NCI-H2081 treated with DMSO at 0.1 percent for 48 hours (cell line): ENCODE measurements around the gene TPSG1.
"Not testable (repeated sequence)": the region's sequence is repeated elsewhere in the genome, so short reads cannot be mapped to it uniquely, and the experiment has no call there.

Experiments
- DNase-seq: peaks from one replicate; lab custom pipeline; 2025; lab: John Stamatoyannopoulos, UW

Gene TPSG1

DNA sequence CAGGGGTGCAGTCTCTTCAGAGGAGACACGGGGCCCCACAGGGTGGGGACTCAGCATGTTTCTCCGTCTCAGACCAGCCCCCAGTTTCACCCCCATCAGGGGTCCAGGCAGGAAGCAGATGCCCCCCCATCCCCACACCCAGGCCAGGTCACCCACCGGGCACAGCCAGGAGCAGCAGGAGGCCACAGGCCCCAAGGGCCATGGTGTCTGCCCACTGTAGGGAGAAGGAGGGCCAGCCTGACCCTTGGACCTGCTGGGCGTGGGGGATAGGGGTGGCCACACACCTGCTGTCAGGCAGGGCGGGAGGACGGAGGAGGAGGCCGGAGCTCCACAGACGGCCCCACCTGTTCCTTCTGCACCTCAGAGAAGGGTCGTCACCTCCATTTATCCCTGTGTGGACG is at the start of gene TPSG1:
Gene TPSG1, minus strand, starts transcription at position 218 of the 401 bp plus-strand sequence. Its CDS starts 16 bp downstream, at position 202.
- DNase-seq, result no peak

- no peak for DNase-seq
These were observed 49.7 kb upstream of the TPSG1 start for GRCh38 chr16:1274767-1275166.

- no peak for DNase-seq
These were observed 48.7 kb upstream of the TPSG1 start for GRCh38 chr16:1273816-1274215.

GRCh38 chr16:1272453-1273198 is 47.6 kb upstream of the TPSG1 start:
- no peak for DNase-seq

- peak; percentile 48 for DNase-seq
These were observed 46.8 kb upstream of the TPSG1 start for GRCh38 chr16:1271724-1272413.

DNA sequence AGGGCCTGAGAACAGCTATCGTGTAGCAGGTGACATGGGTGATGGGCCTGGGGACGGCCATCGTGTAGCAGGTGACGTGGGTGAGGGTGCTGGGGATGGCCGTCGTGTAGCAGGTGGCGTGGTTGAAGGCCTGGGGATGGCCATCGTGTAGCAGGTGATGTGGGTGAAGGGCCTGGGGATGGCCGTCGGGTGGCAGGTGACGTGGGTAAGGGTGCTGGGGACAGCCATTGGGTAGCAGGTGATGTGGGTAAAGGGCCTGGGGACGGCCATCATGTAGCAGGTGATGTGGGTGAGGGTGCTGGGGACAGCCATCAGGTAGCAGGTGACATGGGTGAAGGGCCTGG is 46.3 kb upstream of the TPSG1 start:
- DNase-seq, result no peak

DNA sequence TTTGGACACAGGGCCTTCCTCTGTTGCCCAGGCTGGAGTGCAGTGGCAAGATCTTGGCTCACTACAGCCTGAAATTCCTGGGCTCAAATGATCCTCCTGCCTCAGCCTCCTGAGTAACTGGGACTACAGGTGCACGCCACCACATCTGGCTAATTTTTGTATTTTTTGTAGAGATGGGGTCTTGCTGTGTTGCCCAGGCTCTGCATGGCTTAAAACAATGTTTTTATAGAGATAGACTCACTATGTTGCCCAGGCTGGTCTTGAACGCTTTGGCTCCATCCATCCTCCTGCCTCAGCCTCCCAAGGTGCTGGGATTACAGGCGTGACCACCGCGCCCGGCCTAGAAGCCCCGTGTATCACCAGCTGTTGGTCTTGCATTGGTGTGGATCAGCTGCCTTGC is 44.4 kb upstream of the TPSG1 start:
- DNase-seq, result not testable (repeated sequence)

DNA sequence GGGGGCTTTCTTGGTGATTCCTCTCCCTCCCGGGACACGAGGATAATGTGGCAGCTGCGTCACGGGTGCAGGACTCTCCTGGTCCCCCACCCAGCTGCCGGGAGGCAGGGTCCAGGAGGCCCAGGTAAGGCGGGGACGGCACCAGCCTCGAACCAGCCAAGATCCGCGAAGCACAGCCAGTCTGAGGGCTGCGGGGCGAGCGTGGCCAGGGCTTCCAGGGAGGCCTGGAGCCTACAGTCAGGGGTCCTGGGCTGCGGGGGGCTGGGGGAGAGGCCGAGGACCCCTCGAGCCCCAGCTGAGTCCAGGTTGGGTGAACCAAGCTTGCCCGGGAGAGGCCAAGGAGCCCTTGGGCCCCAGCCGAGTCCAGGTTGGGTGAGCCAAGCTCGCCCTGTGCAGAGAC is 40.8 kb upstream of the TPSG1 start:
- no peak for DNase-seq

DNA sequence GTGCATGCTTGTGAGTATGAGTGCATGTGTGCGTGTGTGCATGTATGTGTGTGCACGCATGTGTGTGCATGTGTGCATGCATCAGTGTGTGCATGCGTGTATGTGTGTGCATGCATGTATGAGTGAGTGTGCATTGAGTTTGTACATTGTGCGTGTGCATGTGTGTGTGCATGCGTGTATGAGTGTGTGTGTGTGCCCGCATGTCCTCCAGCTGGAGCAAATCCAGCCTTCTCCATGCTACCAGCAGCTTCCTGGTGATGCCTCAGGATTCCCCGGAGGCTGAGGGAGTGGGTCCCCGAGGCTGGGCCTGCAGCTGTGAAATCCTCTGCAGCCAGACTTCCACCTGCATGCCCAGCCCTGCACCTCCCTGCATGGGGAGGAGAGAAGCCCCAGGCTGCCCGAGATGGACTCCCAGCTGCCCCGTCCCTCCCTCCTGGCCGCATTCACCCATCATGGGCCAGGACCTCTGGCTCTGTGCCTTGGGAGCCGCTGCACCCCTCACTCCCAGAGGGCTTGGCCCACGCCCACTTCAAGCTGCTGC is 40.1 kb upstream of the TPSG1 start:
- DNase-seq, result no peak

DNA sequence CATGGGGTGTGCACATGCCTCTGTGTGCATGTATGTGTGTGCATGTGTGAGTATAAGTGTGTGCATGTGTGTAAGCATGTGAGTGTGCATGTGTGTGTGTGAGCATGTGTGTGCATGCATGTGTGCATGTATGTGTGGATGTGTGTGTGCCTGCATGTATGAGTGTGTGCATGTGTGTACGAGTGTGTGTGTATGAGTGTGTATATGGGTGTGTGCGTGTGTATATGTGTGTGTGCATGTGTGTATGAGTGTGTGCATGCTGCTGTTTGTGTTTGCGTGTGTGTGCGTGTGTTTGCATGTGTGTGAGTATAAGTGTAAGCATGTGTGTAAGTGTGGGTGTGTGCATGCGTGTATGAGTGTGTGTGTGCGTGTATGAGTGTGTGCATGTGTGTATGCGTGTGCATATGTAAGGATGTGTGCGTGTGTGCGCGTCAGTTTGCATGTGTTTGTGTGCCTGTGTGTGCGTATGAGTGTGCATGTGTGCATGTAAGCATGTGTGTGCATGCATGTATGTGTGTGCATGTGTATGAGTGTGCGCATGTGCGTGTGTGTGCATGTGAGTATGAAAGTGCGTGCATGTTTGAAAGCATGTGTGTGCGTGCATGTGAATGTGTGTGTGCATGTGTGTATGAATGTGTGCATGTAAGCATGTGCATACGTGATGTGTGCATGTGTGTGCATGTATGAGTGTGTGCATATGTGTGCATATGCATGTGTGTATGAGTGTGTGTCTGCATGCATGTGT is 39.4 kb upstream of the TPSG1 start:
- no peak for DNase-seq

GRCh38 chr16:1263591-1264344 is 38.7 kb upstream of the TPSG1 start:
- DNase-seq, result no peak

GRCh38 chr16:1262846-1263221 is 37.8 kb upstream of the TPSG1 start:
- no peak for DNase-seq

DNA sequence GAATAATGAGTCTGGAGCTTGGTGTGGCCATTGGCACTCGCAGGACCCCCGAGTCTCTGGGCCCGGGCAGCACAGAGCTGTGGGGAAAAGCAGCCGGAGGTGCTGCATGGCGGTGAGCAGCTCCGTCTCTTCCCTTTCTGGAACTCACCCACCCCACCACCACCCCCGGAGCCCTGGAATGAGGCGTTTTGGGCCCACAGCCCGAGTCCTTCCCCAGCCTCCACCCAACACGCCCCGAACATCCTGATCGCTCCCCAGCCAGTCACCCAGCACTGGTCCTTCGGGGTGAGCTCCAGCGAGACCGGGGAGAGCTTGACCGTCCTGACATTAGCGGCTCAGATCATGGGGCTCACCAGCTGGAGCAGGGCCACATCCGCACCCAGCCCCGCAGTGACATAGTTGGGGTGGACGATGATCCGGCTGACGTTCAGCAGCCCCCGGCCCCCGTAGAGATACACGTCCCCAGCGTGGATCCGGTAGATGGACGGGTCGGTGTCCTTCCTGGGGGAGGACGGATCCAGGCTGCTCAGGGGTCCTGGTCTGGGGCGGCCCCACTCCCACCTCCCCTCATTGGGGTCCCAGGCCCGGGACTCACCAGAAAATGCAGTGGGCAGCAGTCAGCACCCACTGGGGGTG is 37.3 kb upstream of the TPSG1 start:
- no peak for DNase-seq

DNA sequence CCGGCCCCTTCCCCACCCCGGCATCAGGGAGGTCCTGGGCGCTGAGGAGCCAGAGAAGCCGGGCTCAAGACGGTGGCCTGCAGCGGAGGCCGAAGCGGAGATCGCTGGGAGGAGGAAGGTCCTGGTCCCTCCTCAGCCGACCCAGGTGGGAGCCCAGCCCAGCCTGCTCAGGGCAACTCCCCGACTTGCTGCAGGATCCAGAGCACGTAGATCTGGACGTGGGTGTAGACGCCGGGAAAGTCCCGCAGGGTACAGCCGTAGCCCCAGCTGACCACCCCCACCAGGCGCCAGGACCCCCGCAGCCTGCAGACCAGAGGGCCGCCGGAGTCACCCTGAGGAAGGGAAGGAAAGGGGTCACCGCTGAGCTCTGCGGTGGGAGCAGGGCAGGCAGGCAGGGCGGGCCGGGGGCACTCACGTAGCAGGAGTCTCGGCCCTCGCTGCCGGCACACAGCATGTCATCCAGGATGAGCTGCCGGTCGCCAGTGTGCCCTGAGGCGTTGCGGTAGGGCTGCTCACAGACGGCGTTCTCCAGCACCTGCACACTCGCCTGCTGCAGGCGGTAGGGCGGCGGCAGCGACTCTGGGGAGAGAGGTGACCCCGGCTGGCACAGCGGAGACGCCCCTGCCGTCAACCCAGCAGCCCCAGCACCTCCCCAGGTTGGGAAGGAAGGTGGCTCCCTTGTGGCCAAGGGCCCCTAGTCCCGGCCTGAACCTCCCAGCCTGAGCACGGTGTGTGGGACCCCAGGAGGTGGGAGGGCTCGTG is 36.2 kb upstream of the TPSG1 start:
- DNase-seq, result no peak

DNA sequence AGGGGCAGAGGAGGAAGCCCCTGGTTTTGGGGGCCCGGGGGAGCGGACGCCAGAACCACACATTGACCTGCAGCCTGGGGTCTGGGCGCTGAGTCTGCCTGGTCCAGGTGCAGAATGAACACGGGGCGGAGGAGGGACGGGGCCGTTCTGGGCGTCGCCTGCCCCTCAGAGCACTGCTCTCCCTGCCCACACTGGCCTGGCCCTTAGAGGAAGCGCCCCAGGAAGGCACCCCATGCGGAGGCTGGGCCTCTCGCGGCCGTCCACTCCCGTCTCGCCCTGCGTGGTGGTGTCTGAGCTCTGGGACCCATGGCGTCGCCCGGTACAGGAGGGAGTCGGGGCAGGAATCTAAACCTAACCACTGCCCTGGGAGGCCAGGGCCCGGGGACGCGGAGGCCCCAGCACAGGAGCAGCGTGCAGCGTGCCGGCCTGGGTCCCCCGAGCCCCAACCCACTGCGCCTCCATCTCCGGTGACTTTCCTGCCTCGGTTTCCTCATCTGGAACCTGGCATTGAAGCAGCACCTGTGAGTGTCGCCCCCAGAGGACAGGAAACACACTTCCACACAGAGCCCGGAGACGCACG is 35.1 kb upstream of the TPSG1 start:
- DNase-seq, result no peak

DNA sequence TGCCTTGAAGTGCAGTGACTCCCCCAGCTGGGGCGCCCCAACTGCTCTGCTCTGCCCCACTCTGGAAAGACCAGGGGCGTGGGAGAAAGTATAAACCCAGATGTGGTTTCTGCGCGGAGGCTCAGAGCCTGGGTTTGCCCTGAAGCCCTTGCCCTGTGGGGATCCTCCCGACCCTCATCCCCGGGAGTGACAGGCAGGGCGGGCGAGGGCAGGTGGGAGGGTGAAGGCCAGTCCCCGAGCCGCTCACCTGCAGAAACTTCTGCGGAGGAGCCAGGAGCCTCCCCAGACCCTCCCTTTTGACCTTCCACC is 34.6 kb upstream of the TPSG1 start:
- no peak for DNase-seq

DNA sequence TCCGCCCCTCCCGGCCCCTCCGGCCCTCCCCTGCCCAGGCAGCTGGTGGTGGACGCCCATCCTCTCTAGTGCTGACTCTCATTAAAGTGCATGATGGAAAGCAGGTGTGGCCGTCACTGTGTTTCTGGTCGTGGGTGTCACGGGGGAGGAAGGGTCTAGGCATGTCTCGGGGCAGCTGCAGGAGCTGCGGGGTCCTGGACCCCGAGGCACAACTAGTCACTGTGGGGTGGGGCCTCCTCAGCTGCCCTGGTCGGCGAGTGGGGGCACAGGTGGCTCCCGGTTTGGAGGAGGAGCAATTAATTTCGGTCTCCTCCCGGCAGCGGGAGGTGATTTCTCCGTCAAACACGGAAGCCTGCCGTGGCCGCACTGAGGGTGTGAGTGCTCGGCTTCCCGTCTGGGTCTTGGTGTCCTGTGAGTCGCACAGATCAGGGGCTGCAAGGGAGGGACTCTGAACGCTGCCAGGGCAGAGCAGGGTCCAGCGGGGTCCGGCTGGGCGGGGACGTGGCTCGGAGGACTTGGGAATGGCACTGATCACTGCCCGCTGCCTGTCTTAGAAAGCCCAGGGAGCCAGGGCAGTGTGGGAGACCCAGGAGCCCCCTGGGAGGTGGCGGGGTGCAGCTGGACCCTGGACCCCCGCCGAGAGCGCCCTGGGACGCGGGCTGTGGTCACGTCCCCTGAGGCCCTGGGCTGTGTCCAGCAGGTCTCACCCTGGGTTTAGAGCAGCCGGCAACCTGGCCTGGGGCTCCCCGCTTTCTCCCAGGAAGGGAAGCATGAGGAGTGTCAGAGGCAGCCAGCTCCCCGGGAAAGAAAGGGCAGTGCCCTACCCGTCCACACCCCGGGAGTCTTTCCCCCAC is 34.1 kb upstream of the TPSG1 start:
- DNase-seq, result no peak

DNA sequence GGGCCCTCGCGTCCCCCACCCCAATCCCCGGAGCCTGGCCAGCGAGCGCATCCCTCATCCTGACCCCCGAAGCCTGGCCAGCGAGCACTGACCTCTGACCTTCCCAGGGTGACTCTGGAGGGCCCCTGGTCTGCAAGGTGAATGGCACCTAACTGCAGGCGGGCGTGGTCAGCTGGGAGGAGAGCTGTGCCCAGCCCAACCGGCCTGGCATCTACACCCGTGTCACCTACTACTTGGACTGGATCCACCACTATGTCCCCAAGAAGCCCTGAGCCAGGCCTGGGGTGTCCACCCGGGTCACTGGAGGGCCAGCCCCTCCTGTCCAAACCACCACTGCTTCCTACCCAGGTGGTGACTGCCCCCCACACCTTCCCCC is 33.1 kb upstream of the TPSG1 start:
- DNase-seq, result no peak

- no peak for DNase-seq
These were observed 32.6 kb upstream of the TPSG1 start for GRCh38 chr16:1257561-1258224.
